H9 (cell line): Measurements from ENCODE around the gene GFRA1. TPM values are rescaled to one million over a fixed set of nuclear protein-coding genes. Genes with fewer than 3 reads are reported as not detected.

Experiments used
- DNase-seq: peaks from one replicate; pipeline ENCODE4 v3.0.0-alpha.2; 2017
- H2AFZ ChIP-seq: one replicate; pipeline ENCODE4 v1.6.1; 2013; ENCODE audit warnings: mild to moderate bottlenecking, low read length, control low read depth, moderate library complexity
- H2AK5ac ChIP-seq: 2 replicates; pipeline ENCODE4 v1.6.1; 2013; ENCODE audit warnings: low read length, control low read depth, mixed read lengths; ENCODE audit not compliant: insufficient read length
- H2BK120ac ChIP-seq: one replicate; pipeline ENCODE4 v1.6.1; 2013; ENCODE audit warnings: low read depth, mild to moderate bottlenecking, low read length, control low read depth, inconsistent platforms; ENCODE audit not compliant: poor library complexity, severe bottlenecking
- H2BK12ac ChIP-seq: 2 replicates; pipeline ENCODE4 v1.6.1; 2013; ENCODE audit warnings: low read length, control low read depth, mixed read lengths, low read depth; ENCODE audit not compliant: insufficient read length
- H2BK15ac ChIP-seq: 2 replicates; pipeline ENCODE4 v1.6.1; 2013; ENCODE audit warnings: low read depth, low read length, control low read depth
- H2BK20ac ChIP-seq: one replicate; pipeline ENCODE4 v1.6.1; 2013; ENCODE audit warnings: low read depth, mild to moderate bottlenecking, low read length, control low read depth, inconsistent platforms; ENCODE audit not compliant: poor library complexity, severe bottlenecking
- H2BK5ac ChIP-seq: 2 replicates; pipeline ENCODE4 v1.6.1; 2013; ENCODE audit warnings: low read length, control low read depth, mixed read lengths; ENCODE audit not compliant: insufficient read length
- H3K14ac ChIP-seq: 2 replicates; pipeline ENCODE4 v1.6.1; 2013; ENCODE audit warnings: low read length, control low read depth; ENCODE audit not compliant: insufficient read depth
- H3K18ac ChIP-seq: 2 replicates; pipeline ENCODE4 v1.6.1; 2013; ENCODE audit warnings: low read depth, mild to moderate bottlenecking, mixed read lengths, low read length, control low read depth; ENCODE audit not compliant: insufficient read length
- H3K23ac ChIP-seq: 2 replicates; pipeline ENCODE4 v1.6.1; 2013; ENCODE audit warnings: low read length, control low read depth, mixed read lengths, low read depth; ENCODE audit not compliant: insufficient read length
- H3K23me2 ChIP-seq: 2 replicates; pipeline ENCODE4 v1.6.1; 2013; ENCODE audit warnings: low read depth, mild to moderate bottlenecking, mixed read lengths, low read length, control low read depth; ENCODE audit not compliant: insufficient read length, poor library complexity, severe bottlenecking
- H3K27ac ChIP-seq: 2 replicates; pipeline ENCODE4 v1.5.1; 2013; ENCODE audit warnings: low read length, control low read depth, mixed read lengths, low read depth; ENCODE audit not compliant: insufficient read length
- H3K27me3 ChIP-seq: 2 replicates; pipeline ENCODE4 v1.6.1; 2013; ENCODE audit warnings: low read length, control low read depth, inconsistent platforms; ENCODE audit not compliant: insufficient read depth
- H3K4ac ChIP-seq: 2 replicates; pipeline ENCODE4 v1.6.1; 2013; ENCODE audit warnings: low read depth, mild to moderate bottlenecking, control low read depth, inconsistent platforms, low read length, moderate library complexity
- H3K4me1 ChIP-seq: 2 replicates; pipeline ENCODE4 v1.6.1; 2013; ENCODE audit warnings: low read length, control low read depth, inconsistent platforms; ENCODE audit not compliant: insufficient read depth
- H3K4me2 ChIP-seq: 2 replicates; pipeline ENCODE4 v1.6.1; 2013; ENCODE audit warnings: low read length, control low read depth, mixed read lengths; ENCODE audit not compliant: insufficient read length, insufficient read depth
- H3K56ac ChIP-seq: 2 replicates; pipeline ENCODE4 v1.6.1; 2013; ENCODE audit warnings: low read depth, mild to moderate bottlenecking, mixed read lengths, low read length, control low read depth; ENCODE audit not compliant: insufficient read length
- H3K79me1 ChIP-seq: 2 replicates; pipeline ENCODE4 v1.6.1; 2013; ENCODE audit warnings: low read depth, mild to moderate bottlenecking, moderate library complexity, low read length, control low read depth, inconsistent platforms; ENCODE audit not compliant: insufficient read depth, poor library complexity, severe bottlenecking
- H3K79me2 ChIP-seq: 2 replicates; pipeline ENCODE4 v1.6.1; 2013; ENCODE audit warnings: low read length, control low read depth, inconsistent platforms; ENCODE audit not compliant: insufficient read depth
- H3K9ac ChIP-seq: 2 replicates; pipeline ENCODE4 v1.6.1; 2013; ENCODE audit warnings: low read length, control low read depth, mixed read lengths; ENCODE audit not compliant: insufficient read length; ENCODE audit errors: extremely low read depth
- H3K9me3 ChIP-seq: one replicate; pipeline ENCODE4 v1.6.1; 2013; ENCODE audit warnings: low read depth, low read length, inconsistent platforms; ENCODE audit not compliant: control insufficient read depth
- H3T11ph ChIP-seq: one replicate; pipeline ENCODE4 v1.6.1; 2013; ENCODE audit warnings: mild to moderate bottlenecking, low read length, control low read depth, inconsistent platforms
- H4K20me1 ChIP-seq: one replicate; pipeline ENCODE4 v1.6.1; 2013; ENCODE audit not compliant: control insufficient read depth, insufficient read length, insufficient read depth
- H4K5ac ChIP-seq: 2 replicates; pipeline ENCODE4 v1.6.1; 2013; ENCODE audit warnings: low read depth, mild to moderate bottlenecking, mixed read lengths, low read length, control low read depth; ENCODE audit not compliant: insufficient read length
- H4K8ac ChIP-seq: replicated peaks from 2 replicates; pipeline ENCODE4 v1.6.1; 2013; ENCODE audit warnings: low read length, control low read depth, mixed read lengths, low read depth; ENCODE audit not compliant: insufficient read length
- H4K91ac ChIP-seq: 2 replicates; pipeline ENCODE4 v1.6.1; 2013; ENCODE audit warnings: low read depth, mild to moderate bottlenecking, moderate library complexity, mixed read lengths, low read length, control low read depth; ENCODE audit not compliant: insufficient read length
- H3K27ac Mint-ChIP-seq, 3 experiments: 2 replicates in 2 of 3; 3 replicates in 1 of 3; pipeline ENCODE4 v1.8.0; 2020 to 2021; ENCODE audit warnings: mixed read lengths in 3 of 3, mild to moderate bottlenecking in 1 of 3, moderate library complexity in 1 of 3
- H3K27me3 Mint-ChIP-seq: 2 replicates; pipeline ENCODE4 v1.8.0; 2021; ENCODE audit warnings: low read depth, mild to moderate bottlenecking, moderate library complexity, mixed read lengths
- H3K36me3 Mint-ChIP-seq, 3 experiments: 2 replicates in 2 of 3; 3 replicates in 1 of 3; pipeline ENCODE4 v1.8.0; 2020 to 2021; ENCODE audit warnings: low read depth in 3 of 3, mixed read lengths in 3 of 3; ENCODE audit not compliant: insufficient read depth in 1 of 3
- H3K4me1 Mint-ChIP-seq, 2 experiments: 2 replicates each; pipeline ENCODE4 v1.8.0; 2020; ENCODE audit warnings: mixed read lengths in 2 of 2
- H3K4me3 Mint-ChIP-seq, 2 experiments: 2 replicates in 1 of 2; 3 replicates in 1 of 2; pipeline ENCODE4 v1.8.0; 2020 to 2021; ENCODE audit warnings: mild to moderate bottlenecking in 2 of 2, mixed read lengths in 2 of 2, moderate library complexity in 1 of 2
- H3K9me3 Mint-ChIP-seq, 2 experiments: 2 replicates in 1 of 2; 3 replicates in 1 of 2; pipeline ENCODE4 v1.8.0; 2020; ENCODE audit warnings: mild to moderate bottlenecking in 2 of 2, mixed read lengths in 2 of 2, moderate library complexity in 1 of 2
- CTCF ChIP-seq: fragments of 200-600 bp; sonication (generic); conservative IDR thresholded peaks from 3 replicates; pipeline ENCODE4 v1.8.0; 2021; ENCODE audit warnings: antibody characterized with exemption, mild to moderate bottlenecking
- WGBS: extraction: QIAGEN DNeasy Blood & Tissue Kit; methylation state at CpG from one replicate; pipeline ENCODE4 v1.1.7; 2013; ENCODE audit warnings: missing lambda C conversion rate, low lambda C conversion rate, mixed read lengths; ENCODE audit not compliant: insufficient read length; ENCODE audit errors: extremely low coverage; 5-methylcytosine and 5-hydroxymethylcytosine counted together
- total RNA-seq: library from RNA; stranded (reverse); gene quantifications from 2 replicates; pipeline ENCODE4 v1.2.1, GENCODE V29; 2021

Gene GFRA1
- total RNA-seq, 1 experiment from 2014 or later: 0.24 TPM

DNA sequence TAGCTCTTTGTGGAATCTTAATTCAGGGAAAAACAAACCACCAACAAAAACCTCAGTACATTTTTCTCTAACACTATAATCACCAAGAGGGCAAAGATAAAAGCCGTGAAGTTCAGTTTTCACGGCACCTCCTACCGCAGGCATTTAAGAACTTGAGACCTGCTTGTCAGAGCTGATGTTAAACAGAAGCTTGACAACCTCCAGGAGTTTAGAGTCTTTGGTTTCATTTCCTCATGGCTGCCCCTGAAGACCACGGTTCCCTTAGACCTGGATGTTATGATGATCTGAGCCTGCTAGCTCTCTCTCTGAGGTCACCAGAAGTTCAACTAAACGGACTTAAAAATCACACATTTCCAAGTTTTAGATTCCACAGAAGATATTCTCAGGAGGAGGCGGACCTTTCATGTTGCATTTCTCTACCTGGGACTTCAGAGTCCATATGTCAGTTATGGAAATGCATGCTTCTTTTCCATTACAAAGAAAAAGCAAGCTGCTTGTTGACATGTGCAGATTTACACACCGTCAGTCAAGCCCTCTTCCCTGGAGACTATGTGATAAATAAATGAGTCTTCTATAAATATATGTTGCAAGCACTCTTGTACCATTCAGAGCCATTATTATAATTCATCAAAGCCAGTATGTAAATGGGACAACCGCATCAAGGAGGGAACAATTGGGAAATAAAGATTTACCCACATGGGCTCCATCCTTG, 258.0 kb downstream of the GFRA1 start:
- H3K9me3 ChIP-seq: no peaks in the 10 kb centered on the region
- H2BK5ac ChIP-seq: no peak overlapping the region
- H3K4me1 Mint-ChIP-seq: peaks cover 6 to 9% of the 10 kb centered on the region in 2 experiments
- H3K27ac ChIP-seq: no peak overlapping the region
- H2BK15ac ChIP-seq: no peak overlapping the region
- no peaks in the 10 kb centered on the region for H3K27me3 ChIP-seq
- no CpG with 5 or more reads among the region's 8 CpGs for WGBS
- TF ChIP-seq CTCF: no peak
- H3K23ac ChIP-seq: no peak overlapping the region
- H3K4me2 ChIP-seq: no peak overlapping the region
- no peaks in the 10 kb centered on the region for H3K4me1 ChIP-seq
- H2BK120ac ChIP-seq: no peak overlapping the region
- no peak overlapping the region for H3K18ac ChIP-seq
- H3K4ac ChIP-seq: no peak overlapping the region
- no peak overlapping the region for H3K27ac Mint-ChIP-seq
- H3T11ph ChIP-seq: no peak overlapping the region
- H3K36me3 Mint-ChIP-seq: peaks cover 0 to 4% (median 0%) of the 10 kb centered on the region in 3 experiments; a peak in 1 of 7 replicates
- H3K79me2 ChIP-seq: no peaks in the 10 kb centered on the region
- no peak overlapping the region for H4K8ac ChIP-seq
- no peaks in the 10 kb centered on the region for H3K23me2 ChIP-seq
- H2AFZ ChIP-seq: no peak overlapping the region
- H3K14ac ChIP-seq: no peak overlapping the region
- no peak overlapping the region for H2BK12ac ChIP-seq
- no peaks in the 10 kb centered on the region for H4K20me1 ChIP-seq
- H3K56ac ChIP-seq: no peak overlapping the region
- no peak overlapping the region for H4K91ac ChIP-seq
- no peaks in the 10 kb centered on the region; the same call in none of the 2 replicates for H3K27me3 Mint-ChIP-seq
- no peak overlapping the region for H2AK5ac ChIP-seq
- no peak overlapping the region for H2BK20ac ChIP-seq
- no peak overlapping the region for H3K4me3 Mint-ChIP-seq
- no peak overlapping the region for H3K9ac ChIP-seq
- no peak for DNase-seq
- H3K9me3 Mint-ChIP-seq: peaks cover 0 to 4% of the 10 kb centered on the region in 2 experiments; a peak in 2 of 5 replicates
- H4K5ac ChIP-seq: no peak overlapping the region
- H3K79me1 ChIP-seq: no peaks in the 10 kb centered on the region
